NCI-H1417 treated with DMSO at 0.1 percent for 48 hours (cell line): Measurements from ENCODE around the gene MXRA8.

ENCODE experiments used
- DNase-seq: peaks from one replicate; lab custom pipeline; 2025; lab: John Stamatoyannopoulos, UW

The MXRA8 gene

DNA sequence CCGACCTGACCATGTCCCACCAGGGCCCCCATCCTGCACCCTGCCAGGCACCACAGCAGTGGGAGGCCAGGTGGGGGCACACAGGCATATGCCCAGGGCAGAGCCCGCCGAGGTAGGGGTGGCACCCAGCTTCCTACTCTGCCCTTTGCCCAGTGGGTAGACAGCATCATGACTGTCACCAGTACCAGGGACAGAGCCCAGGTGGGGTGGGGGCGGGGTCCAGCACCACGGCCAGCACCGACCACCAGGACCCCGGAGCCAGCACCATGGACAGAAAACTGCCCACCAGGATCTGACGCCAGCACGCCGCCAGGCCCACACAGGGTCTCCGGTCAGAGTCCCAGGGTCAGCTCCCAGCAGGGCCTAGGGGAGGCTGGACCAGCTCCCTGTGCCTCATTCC lies 23.5 kb downstream of the MXRA8 start:
- DNase-seq: no peak

DNA sequence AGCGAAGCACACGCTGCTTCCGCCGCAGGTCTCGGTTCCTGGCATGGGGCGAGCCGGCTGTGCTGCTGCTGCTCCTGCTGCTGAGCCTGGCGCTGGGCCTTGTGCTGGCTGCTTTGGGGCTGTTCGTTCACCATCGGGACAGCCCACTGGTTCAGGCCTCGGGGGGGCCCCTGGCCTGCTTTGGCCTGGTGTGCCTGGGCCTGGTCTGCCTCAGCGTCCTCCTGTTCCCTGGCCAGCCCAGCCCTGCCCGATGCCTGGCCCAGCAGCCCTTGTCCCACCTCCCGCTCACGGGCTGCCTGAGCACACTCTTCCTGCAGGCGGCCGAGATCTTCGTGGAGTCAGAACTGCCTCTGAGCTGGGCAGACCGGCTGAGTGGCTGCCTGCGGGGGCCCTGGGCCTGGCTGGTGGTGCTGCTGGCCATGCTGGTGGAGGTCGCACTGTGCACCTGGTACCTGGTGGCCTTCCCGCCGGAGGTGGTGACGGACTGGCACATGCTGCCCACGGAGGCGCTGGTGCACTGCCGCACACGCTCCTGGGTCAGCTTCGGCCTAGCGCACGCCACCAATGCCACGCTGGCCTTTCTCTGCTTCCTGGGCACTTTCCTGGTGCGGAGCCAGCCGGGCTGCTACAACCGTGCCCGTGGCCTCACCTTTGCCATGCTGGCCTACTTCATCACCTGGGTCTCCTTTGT lies 24.7 kb downstream of the MXRA8 start:
- no peak for DNase-seq

DNA sequence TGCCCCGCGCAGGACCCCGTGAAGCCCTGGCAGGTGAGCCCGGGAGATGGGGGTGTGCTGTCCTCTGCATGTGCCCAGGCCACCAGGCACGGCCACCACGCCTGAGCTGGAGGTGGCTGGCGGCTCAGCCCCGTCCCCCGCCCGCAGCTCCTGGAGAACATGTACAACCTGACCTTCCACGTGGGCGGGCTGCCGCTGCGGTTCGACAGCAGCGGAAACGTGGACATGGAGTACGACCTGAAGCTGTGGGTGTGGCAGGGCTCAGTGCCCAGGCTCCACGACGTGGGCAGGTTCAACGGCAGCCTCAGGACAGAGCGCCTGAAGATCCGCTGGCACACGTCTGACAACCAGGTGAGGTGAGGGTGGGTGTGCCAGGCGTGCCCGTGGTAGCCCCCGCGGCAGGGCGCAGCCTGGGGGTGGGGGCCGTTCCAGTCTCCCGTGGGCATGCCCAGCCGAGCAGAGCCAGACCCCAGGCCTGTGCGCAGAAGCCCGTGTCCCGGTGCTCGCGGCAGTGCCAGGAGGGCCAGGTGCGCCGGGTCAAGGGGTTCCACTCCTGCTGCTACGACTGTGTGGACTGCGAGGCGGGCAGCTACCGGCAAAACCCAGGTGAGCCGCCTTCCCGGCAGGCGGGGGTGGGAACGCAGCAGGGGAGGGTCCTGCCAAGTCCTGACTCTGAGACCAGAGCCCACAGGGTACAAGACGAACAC lies 25.4 kb downstream of the MXRA8 start:
- DNase-seq: no peak

DNA sequence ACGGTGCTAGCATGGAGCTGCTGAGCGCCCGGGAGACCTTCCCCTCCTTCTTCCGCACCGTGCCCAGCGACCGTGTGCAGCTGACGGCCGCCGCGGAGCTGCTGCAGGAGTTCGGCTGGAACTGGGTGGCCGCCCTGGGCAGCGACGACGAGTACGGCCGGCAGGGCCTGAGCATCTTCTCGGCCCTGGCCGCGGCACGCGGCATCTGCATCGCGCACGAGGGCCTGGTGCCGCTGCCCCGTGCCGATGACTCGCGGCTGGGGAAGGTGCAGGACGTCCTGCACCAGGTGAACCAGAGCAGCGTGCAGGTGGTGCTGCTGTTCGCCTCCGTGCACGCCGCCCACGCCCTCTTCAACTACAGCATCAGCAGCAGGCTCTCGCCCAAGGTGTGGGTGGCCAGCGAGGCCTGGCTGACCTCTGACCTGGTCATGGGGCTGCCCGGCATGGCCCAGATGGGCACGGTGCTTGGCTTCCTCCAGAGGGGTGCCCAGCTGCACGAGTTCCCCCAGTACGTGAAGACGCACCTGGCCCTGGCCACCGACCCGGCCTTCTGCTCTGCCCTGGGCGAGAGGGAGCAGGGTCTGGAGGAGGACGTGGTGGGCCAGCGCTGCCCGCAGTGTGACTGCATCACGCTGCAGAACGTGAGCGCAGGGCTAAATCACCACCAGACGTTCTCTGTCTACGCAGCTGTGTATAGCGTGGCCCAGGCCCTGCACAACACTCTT lies 26.2 kb downstream of the MXRA8 start:
- no peak for DNase-seq

GRCh38 chr1:1331068-1331965 lies 27.0 kb downstream of the MXRA8 start, which contains the start of gene TAS1R3:
Gene TAS1R3, plus strand, starts transcription at chr1:1331280. Its CDS starts 66 bp downstream, at chr1:1331346.
- DNase-seq: no peak

GRCh38 chr1:1330366-1331067 lies 27.8 kb downstream of the MXRA8 start:
- no peak for DNase-seq

- no peak for DNase-seq
Observed at GRCh38 chr1:1329304-1330210, 28.8 kb downstream of the MXRA8 start.

DNA sequence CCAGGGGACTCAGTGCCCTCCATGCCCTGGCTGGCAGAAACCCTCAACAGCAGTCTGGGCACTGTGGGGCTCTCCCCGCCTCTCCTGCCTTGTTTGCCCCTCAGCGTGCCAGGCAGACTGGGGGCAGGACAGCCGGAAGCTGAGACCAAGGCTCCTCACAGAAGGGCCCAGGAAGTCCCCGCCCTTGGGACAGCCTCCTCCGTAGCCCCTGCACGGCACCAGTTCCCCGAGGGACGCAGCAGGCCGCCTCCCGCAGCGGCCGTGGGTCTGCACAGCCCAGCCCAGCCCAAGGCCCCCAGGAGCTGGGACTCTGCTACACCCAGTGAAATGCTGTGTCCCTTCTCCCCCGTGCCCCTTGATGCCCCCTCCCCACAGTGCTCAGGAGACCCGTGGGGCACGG lies 30.1 kb downstream of the MXRA8 start:
- DNase-seq: no peak

DNA sequence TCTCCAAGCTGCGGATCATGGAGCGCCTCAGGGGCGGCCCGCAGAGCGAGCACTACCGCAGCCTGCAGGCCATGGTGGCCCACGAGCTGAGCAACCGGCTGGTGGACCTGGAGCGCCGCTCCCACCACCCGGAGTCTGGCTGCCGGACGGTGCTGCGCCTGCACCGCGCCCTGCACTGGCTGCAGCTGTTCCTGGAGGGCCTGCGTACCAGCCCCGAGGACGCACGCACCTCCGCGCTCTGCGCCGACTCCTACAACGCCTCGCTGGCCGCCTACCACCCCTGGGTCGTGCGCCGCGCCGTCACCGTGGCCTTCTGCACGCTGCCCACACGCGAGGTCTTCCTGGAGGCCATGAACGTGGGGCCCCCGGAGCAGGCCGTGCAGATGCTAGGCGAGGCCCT lies 31.1 kb downstream of the MXRA8 start:
- DNase-seq: no peak

GRCh38 chr1:1326075-1326605 lies 32.2 kb downstream of the MXRA8 start:
- no peak for DNase-seq

DNA sequence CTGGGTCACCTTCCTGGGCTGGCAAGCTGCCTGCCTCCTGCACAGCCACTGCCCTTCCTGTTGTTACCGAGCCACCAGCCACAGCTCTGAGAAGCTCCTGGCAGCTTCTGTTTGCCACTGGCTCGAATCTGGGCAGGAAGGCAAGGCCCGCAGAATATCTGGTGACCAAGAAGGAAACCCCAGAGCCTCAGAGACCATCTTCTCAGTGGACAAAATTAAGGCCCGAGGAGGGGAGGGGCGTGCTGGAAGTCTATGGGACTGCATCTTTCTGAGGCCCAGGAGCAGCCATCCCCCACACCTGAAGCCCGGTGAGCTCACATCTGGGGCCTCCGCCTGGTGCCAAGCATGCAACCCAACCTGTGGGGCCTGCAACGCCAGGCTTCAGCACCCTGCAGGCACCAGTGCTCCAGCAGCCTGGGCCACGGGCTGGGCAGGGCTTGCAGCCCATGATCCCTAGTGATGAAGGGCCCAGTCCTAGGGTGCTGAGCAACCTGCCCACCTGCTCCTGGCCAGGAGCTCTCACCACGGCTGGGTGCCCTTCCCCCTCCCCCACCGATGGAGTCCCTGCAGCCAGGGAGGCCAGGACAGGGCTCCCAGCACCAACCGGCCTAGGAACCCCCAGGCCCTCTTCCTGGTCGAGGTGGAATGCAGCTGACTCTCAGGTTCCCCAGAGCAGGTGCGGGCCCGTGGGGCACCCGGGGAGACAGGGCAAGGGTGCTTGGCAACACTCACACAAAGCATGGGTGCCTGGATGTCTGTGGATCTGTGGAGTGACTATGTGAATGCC lies 32.9 kb downstream of the MXRA8 start:
- no peak for DNase-seq

DNA sequence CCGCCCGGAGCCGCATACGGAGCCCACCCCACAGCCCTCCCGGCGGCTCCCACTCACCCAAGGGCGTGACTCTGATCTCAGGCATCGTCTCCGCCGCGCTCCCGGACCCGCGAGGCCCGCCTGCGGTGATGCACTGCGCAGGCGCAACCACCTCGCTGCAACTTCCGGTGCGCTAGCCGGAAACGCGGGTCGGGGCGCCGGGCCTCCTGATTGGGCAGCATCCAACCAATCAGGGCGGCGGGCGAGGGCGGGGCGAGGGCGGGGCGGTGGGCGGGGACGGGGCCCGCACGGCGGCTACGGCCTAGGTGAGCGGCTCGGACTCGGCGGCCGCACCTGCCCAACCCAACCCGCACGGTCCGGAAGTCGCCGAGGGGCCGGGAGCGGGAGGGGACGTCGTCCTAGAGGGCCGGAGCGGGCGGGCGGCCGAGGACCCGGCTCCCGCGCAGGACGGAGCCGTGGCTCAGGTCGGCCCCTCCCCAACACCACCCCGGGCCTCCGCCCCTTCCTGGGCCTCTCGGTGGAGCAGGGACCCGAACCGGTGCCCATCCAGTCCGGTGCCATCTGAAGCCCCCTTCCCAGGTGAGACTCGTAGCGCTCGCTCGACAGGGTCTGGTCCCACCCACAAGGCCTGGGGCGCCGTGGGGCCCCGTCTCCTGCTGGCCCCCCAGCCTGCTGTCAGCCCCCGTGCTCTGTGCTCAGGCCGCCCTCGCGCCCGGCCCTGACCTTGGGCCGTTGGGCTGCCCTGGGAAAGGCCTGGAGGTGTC lies 33.6 kb downstream of the MXRA8 start, which contains the start of the genes CPTP and INTS11:
Gene CPTP (plus strand): TSS at position 279 of the 764 bp plus-strand sequence. CDS start 2,109 bp downstream, outside the sequence.
Gene INTS11 (minus strand): TSS at position 137 of the 764 bp plus-strand sequence. CDS start 52 bp downstream, at position 85.
- peak; percentile 33 for DNase-seq

GRCh38 chr1:1324084-1324523 lies 34.3 kb downstream of the MXRA8 start:
- no peak for DNase-seq

- no peak for DNase-seq
Observed at GRCh38 chr1:1322952-1323351, 35.4 kb downstream of the MXRA8 start.

GRCh38 chr1:1322418-1322817 lies 35.9 kb downstream of the MXRA8 start:
- no peak for DNase-seq

GRCh38 chr1:1321477-1321876 lies 36.9 kb downstream of the MXRA8 start:
- no peak for DNase-seq

DNA sequence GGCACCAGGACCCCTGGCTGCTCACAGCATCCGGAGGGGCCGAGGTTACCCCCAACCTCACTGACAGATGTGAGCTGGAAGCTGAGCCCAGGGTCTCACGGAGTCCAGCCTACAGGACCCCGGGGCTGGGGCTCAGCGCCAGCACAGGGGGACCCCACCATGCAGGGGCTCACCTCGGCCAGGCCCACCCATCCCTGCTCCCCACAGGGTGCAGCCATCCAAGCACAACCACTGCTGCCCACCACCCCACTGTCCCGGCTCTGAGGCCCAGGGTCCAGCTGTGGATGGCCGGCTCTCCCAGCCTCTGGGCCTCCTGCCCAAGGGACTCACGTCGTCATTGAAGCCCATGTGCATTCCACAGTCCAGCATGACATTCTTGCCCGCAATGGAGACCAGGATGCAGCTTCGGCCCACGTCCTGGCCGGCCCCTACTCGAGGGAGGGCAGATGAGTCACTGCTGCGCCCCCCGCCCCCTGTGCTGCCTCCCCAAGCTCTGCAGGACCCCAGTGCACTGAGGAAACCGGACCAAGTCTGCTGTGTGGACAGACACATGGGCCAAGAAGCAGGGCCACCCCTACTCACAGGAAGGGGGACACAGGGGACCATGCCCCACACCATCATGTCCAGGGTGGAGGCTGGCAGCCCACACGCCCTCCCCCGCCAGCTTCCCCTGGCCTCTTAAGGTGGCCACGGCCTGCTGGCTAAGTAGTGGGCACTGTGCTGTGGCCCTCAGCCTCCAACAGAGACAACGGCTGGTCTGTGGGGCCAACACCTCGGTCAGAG lies 37.5 kb downstream of the MXRA8 start:
- DNase-seq: no peak
